Mononuclear cell (primary cell): ENCODE measurements around the gene CDC42EP4. TPM values are rescaled to one million over a fixed set of nuclear protein-coding genes. Genes with fewer than 3 reads are reported as not detected.

ENCODE experiments used
- H3K27me3 ChIP-seq: 2 replicates; pipeline ENCODE4 v1.6.0; 2011; ENCODE audit warnings: low read length, control low read depth; ENCODE audit not compliant: insufficient read depth
- H3K4me1 ChIP-seq: 2 replicates; pipeline ENCODE4 v1.5.1; 2011; ENCODE audit warnings: mild to moderate bottlenecking, low read length, control low read depth; ENCODE audit not compliant: insufficient read depth
- H3K4me3 ChIP-seq: 2 replicates; pipeline ENCODE4 v1.5.1; 2011; ENCODE audit warnings: mild to moderate bottlenecking, low read length, moderate library complexity
- H3K9me3 ChIP-seq: 2 replicates; pipeline ENCODE4 v1.5.1; 2011; ENCODE audit warnings: low read depth, mild to moderate bottlenecking, control low read depth, low read length
- total RNA-seq: library from RNA; depleted of rRNA; stranded (reverse); fragments of >200 nt; gene quantifications from one replicate; pipeline ENCODE4 v1.2.3, GENCODE V29; 2012

CDC42EP4 gene
- total RNA-seq, result 11.5 TPM

DNA sequence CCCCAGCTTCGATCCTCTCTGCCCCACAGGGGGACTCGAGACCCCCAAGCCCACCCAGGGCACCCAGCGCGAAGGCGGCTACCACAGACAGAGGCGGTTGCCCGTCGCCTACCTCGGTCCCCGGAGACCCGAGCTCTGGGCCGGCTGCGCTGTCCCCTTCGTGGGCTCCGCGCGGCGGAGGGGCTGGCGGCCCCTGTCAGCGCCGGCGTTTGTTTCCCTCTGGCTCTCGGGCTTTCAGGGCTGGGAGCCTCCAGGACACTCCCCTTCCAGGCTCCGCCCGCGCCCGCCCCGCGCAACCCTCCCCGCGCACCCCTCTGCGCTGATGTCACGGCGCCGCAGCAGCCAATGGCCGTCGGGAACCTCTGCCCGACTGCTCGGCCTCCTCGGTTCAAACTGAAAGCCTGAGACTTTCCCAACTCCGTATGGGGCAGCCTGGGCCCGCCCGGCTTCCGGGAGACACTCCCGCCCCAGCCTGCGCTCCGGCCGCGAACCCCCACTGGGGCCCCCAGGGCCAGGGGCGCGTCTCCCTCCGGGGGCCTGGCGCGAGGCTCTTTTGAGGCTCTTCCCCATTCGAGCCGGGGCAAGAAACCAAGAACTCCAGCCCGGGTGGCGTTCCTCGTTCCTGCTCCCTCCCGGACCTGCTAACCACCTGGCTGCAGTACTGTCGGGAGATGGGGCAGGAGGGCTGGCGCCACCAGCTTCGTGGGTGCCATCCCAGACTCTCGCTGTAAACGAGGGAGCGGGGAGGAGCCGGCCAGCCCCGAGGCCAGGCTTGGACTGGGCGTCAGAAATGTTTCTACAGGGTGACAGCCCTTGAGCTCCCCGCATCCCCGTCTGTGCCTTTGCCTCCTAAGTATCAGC lies at the start of gene CDC42EP4:
Gene CDC42EP4 (minus strand): TSS at position 221 of the 861 bp plus-strand sequence. CDS start 25,501 bp downstream, outside the sequence.
- Histone ChIP-seq H3K9me3 (no peaks in the 10 kb centered on the region), H3K27me3 (no peaks in the 10 kb centered on the region), H3K4me3 (peak within 1 kb of the TSS; percentile 72), H3K4me1 (peaks cover 23% of the 10 kb centered on the region)

DNA sequence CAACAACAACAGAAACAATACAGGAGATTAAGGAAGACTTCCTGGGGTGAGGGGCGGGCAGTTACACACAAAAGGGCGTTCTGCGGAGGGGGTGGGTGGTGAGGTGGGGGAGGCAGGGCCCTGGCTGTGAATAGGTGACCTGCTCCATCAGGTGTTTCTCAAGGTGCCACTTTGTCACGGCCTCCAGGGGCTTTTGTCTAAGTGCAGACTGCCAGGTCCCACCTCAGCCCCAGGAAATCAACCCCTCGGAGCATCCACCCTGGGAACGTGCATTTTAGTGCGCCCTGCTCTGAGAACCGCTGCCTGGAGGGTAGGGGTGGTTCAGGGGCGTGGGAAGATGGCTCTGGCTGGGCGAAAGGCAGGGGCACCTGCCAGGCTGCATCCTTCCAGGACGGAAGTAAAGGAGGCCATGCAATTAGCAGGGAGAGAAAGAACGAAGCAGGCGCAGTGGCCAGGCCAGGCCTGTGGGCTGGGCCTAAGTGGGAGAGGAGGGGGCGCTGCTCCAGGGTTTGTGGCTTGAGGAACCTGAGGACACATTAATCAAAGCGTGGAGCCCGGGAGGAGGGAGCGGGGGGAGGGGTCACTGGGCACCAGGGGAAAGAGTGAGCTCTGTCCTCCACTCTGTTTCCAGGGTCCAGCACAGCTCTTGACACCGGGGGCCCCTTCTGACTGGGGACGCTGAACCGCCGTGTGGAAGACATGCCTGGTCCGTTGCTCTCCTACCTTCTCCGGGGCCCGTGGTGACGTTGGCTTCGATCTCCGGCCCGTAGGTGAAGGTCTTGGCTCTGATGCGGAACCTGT lies 49.4 kb upstream of the CDC42EP4 start:
- Histone ChIP-seq H3K9me3 (no peaks in the 10 kb centered on the region), H3K4me1 (no peaks in the 10 kb centered on the region), H3K27me3 (no peaks in the 10 kb centered on the region), H3K4me3 (no peak overlapping the region)

GRCh38 chr17:73359987-73360410 lies 48.2 kb upstream of the CDC42EP4 start:
- no peak overlapping the region for H3K4me3 ChIP-seq

DNA sequence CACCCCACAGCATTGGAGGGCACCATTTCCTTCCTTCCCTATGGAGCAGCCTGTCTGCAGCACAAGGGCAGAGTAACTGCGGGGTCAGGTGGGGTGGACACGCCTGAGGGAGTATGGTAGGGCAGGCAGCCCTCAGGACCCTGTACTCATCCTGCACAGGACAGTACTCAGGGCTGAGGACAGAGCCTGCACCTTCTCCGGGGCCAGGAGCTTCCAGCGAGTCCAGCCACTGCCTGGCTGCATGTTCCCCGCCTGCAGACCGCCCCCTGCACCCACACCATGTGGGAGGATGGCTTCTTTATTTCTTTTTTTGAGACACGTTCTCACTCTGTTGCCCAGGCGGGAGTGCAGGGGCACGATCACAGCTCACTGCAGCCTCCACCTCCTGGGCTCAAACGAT lies 47.6 kb upstream of the CDC42EP4 start:
- Histone ChIP-seq H3K9me3 (no peaks in the 10 kb centered on the region), H3K4me1 (no peaks in the 10 kb centered on the region), H3K27me3 (no peaks in the 10 kb centered on the region), H3K4me3 (no peak overlapping the region)

More at GRCh38 chr17:73359987-73360410, 48.2 kb upstream of the CDC42EP4 start:
- no peaks in the 10 kb centered on the region for H3K9me3 ChIP-seq
- no peaks in the 10 kb centered on the region for H3K27me3 ChIP-seq
- H3K4me1 ChIP-seq, result no peaks in the 10 kb centered on the region

GRCh38 chr17:73358668-73359067 lies 46.9 kb upstream of the CDC42EP4 start:
- no peaks in the 10 kb centered on the region for H3K4me1 ChIP-seq
- H3K9me3 ChIP-seq, result no peaks in the 10 kb centered on the region
- no peaks in the 10 kb centered on the region for H3K27me3 ChIP-seq
- H3K4me3 ChIP-seq, result no peak overlapping the region

DNA sequence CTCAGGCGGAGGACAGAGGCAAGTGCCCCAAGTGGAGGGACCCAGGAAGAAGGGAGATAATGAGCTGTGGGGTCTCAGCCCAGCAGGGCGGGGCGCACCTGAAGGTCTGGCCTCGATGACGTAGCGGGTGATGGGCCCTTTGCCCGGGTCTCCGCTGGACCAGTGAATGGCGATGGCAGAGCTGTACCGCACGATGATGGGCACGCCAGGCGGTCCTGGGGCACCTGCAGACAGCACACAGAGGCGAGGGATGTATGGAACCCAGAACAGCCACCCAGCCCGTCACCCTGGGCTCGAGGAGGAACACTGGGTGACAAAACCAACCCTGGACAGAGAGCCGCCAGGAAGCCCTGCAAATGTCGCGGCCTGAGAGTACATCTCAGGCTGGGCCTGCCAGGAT lies 46.2 kb upstream of the CDC42EP4 start:
- Histone ChIP-seq H3K27me3 (no peaks in the 10 kb centered on the region), H3K9me3 (no peaks in the 10 kb centered on the region), H3K4me3 (no peak overlapping the region), H3K4me1 (no peaks in the 10 kb centered on the region)

DNA sequence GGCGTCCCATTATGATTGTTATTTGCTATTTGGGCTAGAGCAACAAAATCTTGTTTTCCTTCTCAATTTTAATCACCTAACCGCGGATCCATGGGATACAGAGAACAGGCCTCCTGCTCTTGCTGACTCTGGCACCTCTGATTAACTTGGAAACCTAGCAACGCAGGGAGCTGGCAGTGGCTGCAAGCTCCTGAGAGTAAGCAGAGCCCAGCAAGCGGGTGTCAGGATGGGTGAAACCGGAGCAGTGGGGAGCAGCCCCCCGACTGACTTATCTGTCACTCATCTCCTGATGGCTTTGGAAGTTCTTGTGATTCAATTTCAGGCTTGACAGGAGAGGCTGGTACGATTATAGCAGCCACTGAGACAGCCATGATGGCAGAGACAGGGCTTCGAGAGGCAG lies 45.5 kb upstream of the CDC42EP4 start:
- Histone ChIP-seq H3K9me3 (no peaks in the 10 kb centered on the region), H3K4me1 (no peaks in the 10 kb centered on the region), H3K27me3 (no peaks in the 10 kb centered on the region), H3K4me3 (no peak overlapping the region)

- Histone ChIP-seq H3K4me3 (no peak overlapping the region), H3K9me3 (no peaks in the 10 kb centered on the region), H3K27me3 (no peaks in the 10 kb centered on the region), H3K4me1 (no peaks in the 10 kb centered on the region)
These were observed 44.9 kb upstream of the CDC42EP4 start for GRCh38 chr17:73356561-73357170.

DNA sequence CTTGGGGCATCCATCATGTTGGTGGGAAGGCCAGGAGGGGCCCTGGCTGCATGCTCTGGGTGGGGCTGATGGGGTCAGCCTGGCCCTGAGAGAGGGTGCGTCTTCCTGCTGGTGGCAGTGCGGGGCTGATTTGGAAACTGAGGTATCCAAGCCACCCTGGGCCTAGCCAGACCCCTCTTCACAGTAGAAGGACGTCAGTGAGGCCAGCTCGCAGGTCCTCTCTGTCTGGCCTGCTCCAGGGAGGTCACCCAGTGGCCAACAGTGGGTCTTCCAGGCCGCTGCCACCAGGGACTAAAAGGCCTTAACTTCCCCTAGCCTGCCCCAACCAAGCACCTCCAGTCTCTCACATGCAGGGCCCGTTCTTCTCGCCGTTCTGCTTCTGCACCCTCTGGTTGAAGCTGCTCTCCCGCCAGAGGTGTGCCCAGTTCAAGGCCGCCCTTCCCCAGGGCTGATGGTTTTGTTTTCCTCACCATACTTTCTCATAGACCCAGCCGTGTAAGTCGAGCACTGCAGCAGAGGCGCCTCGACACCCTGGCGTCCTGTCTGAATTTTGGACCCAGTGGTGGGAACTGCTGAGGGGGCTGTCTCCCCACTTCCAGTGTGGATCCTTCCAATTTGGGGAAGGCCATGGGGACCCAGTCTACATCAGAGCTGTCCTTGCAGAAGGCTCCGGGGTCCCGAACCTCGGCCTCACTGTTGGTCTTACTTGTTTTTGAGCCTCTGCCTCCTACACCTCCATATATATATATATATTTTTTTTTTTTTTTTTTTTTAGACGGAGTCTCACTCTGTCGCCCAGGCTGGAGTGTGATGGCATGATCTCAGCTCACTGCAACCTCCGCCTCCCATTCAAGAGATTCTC lies 42.9 kb upstream of the CDC42EP4 start:
- H3K27me3 ChIP-seq, result no peaks in the 10 kb centered on the region
- no peak overlapping the region for H3K4me3 ChIP-seq
- H3K9me3 ChIP-seq, result no peaks in the 10 kb centered on the region
- H3K4me1 ChIP-seq, result no peaks in the 10 kb centered on the region

- no peak overlapping the region for H3K4me3 ChIP-seq
- H3K4me1 ChIP-seq, result no peaks in the 10 kb centered on the region
- H3K9me3 ChIP-seq, result no peaks in the 10 kb centered on the region
- H3K27me3 ChIP-seq, result no peaks in the 10 kb centered on the region
These were observed 40.5 kb upstream of the CDC42EP4 start for GRCh38 chr17:73352261-73352660.

GRCh38 chr17:73351764-73352163 lies 40.0 kb upstream of the CDC42EP4 start:
- Histone ChIP-seq H3K27me3 (no peaks in the 10 kb centered on the region), H3K4me3 (no peak overlapping the region), H3K4me1 (no peaks in the 10 kb centered on the region), H3K9me3 (no peaks in the 10 kb centered on the region)

GRCh38 chr17:73350864-73351263 lies 39.1 kb upstream of the CDC42EP4 start:
- H3K4me1 ChIP-seq, result no peaks in the 10 kb centered on the region
- H3K27me3 ChIP-seq, result no peaks in the 10 kb centered on the region
- no peaks in the 10 kb centered on the region for H3K9me3 ChIP-seq
- no peak overlapping the region for H3K4me3 ChIP-seq

GRCh38 chr17:73349647-73350046 lies 37.8 kb upstream of the CDC42EP4 start:
- H3K4me1 ChIP-seq, result no peaks in the 10 kb centered on the region
- no peaks in the 10 kb centered on the region for H3K9me3 ChIP-seq
- H3K4me3 ChIP-seq, result no peak overlapping the region
- H3K27me3 ChIP-seq, result no peaks in the 10 kb centered on the region

GRCh38 chr17:73349138-73349537 lies 37.3 kb upstream of the CDC42EP4 start:
- no peaks in the 10 kb centered on the region for H3K27me3 ChIP-seq
- no peaks in the 10 kb centered on the region for H3K9me3 ChIP-seq
- no peaks in the 10 kb centered on the region for H3K4me1 ChIP-seq
- H3K4me3 ChIP-seq, result no peak overlapping the region
